HCT116 (cell line): ENCODE measurements around the gene SEPTIN8. TPM values are rescaled to one million over a fixed set of nuclear protein-coding genes. Genes with fewer than 3 reads are reported as not detected.

Source experiments
- ATAC-seq: fragments of 200-7000 bp; cut with Tn5 transposase; 2 replicates; pipeline ENCODE4 v1.9.1; 2020; ENCODE audit warnings: mild to moderate bottlenecking, moderate library complexity
- BruUV-seq: library from RNA; stranded (reverse); fragments of 400-500 nt; replicated peaks from 2 replicates; lab custom pipeline; 2021; lab: Mats Ljungman, UMichigan
- CTCF ChIA-PET: fragments of 300-600 bp; sonication (Branson Sonifier 250); formaldehyde crosslinking; loops from one replicate; lab custom pipeline; 2021; ENCODE audit warnings: antibody characterized with exemption; lab: Charles Lee
- POLR2A ChIA-PET: fragments of 300-600, 350-600 bp; sonication (Branson Sonifier 250); formaldehyde crosslinking; loops from one replicate; lab custom pipeline; 2021; ENCODE audit warnings: antibody characterized with exemption; lab: Charles Lee
- RAD21 ChIA-PET, 2 experiments: fragments of 300-600 bp; sonication (Branson Sonifier 250); formaldehyde crosslinking; loops; one replicate each; lab custom pipeline; 2023; ENCODE audit warnings: low total read pairs in 2 of 2; ENCODE audit not compliant: uncharacterized antibody in 2 of 2, unreplicated experiment in 2 of 2, low non-redundant PET in 1 of 2; lab: Charles Lee
- DNase-seq: peaks from one replicate; pipeline ENCODE4 v3.0.0-alpha.2; 2010; ENCODE audit warnings: low read depth, low spot score
- H2AFZ ChIP-seq: fragments of 200-600 bp; shearing (Covaris generic), sonication (generic); 2 replicates; pipeline ENCODE4 v1.6.1; 2017; ENCODE audit warnings: low read depth, mixed run types, mixed read lengths, antibody characterized with exemption, low read length; ENCODE audit not compliant: poor library complexity, severe bottlenecking
- H3K27ac ChIP-seq: 2 replicates; pipeline ENCODE4 v1.5.1; 2012; ENCODE audit warnings: low read depth, low read length
- H3K27me3 ChIP-seq: fragments of 200-600 bp; sonication (generic); 2 replicates; pipeline ENCODE4 v1.6.1; 2016; ENCODE audit warnings: mixed run types, low read length, mixed read lengths; ENCODE audit not compliant: insufficient read depth
- H3K36me3 ChIP-seq, 2 experiments: fragments of 200-500 bp in 1 of 2; fragments of 200-600 bp in 1 of 2; sonication (Bioruptor generic) in 1 of 2; sonication (generic) in 1 of 2; 2 replicates each; pipeline versions ENCODE4 v1.5.1 to v1.6.1; 2014 to 2016; ENCODE audit warnings: low read length in 2 of 2, inconsistent platforms in 1 of 2, mixed read lengths in 1 of 2, mixed run types in 1 of 2; ENCODE audit not compliant: insufficient read depth in 2 of 2, control insufficient read depth in 1 of 2
- H3K4me1 ChIP-seq, 2 experiments: fragments of 200-600 bp in 1 of 2; sonication (generic) in 1 of 2; 2 replicates each; pipeline versions ENCODE4 v1.5.1 to v1.6.1; 2012 to 2017; ENCODE audit warnings: low read length in 2 of 2, inconsistent platforms in 1 of 2, mild to moderate bottlenecking in 1 of 2, mixed read lengths in 1 of 2, mixed run types in 1 of 2, moderate library complexity in 1 of 2; ENCODE audit not compliant: insufficient read depth in 2 of 2, control insufficient read depth in 1 of 2
- H3K4me2 ChIP-seq: fragments of 200-600 bp; sonication (generic); 2 replicates; pipeline ENCODE4 v1.6.1; 2017; ENCODE audit warnings: mixed run types, low read length, mixed read lengths
- H3K4me3 ChIP-seq, 2 experiments: fragments of 200-600 bp in 1 of 2; sonication (generic) in 1 of 2; replicated peaks in 1 of 2; 2 replicates each; pipeline ENCODE4 v1.5.1; 2011 to 2016; ENCODE audit warnings: low read length in 2 of 2, control low read depth in 1 of 2, low read depth in 1 of 2, mild to moderate bottlenecking in 1 of 2, mixed read lengths in 1 of 2, mixed run types in 1 of 2
- H3K79me2 ChIP-seq: fragments of 200-600 bp; sonication (generic); 2 replicates; pipeline ENCODE4 v1.6.1; 2017; ENCODE audit warnings: mild to moderate bottlenecking, mixed run types, low read length, moderate library complexity, mixed read lengths; ENCODE audit not compliant: insufficient read depth
- H3K9ac ChIP-seq: fragments of 200-600 bp; sonication (generic); 2 replicates; pipeline ENCODE4 v1.6.1; 2016; ENCODE audit warnings: low read length, mixed read lengths
- H3K9me2 ChIP-seq: fragments of 200-600 bp; sonication (generic), shearing (Covaris generic); 2 replicates; pipeline ENCODE4 v1.6.1; 2017; ENCODE audit warnings: mixed run types, mild to moderate bottlenecking, moderate library complexity; ENCODE audit not compliant: insufficient read depth
- H3K9me3 ChIP-seq, 2 experiments: fragments of 200-500 bp in 1 of 2; fragments of 200-600 bp in 1 of 2; sonication (Bioruptor generic) in 1 of 2; sonication (generic) in 1 of 2; 2 replicates each; pipeline ENCODE4 v1.6.1; 2014 to 2017; ENCODE audit warnings: low read length in 2 of 2, mixed read lengths in 2 of 2, inconsistent platforms in 1 of 2, low read depth in 1 of 2, mild to moderate bottlenecking in 1 of 2, mixed run types in 1 of 2, moderate library complexity in 1 of 2; ENCODE audit not compliant: control insufficient read depth in 1 of 2, insufficient read depth in 1 of 2
- H4K20me1 ChIP-seq: fragments of 200-600 bp; sonication (generic), shearing (Covaris generic); 2 replicates; pipeline ENCODE4 v1.6.1; 2017; ENCODE audit warnings: mixed run types, mild to moderate bottlenecking, moderate library complexity; ENCODE audit not compliant: insufficient read depth
- CBX3 ChIP-seq: IDR thresholded peaks from 2 replicates; pipeline ENCODE4 v1.6.1; 2012; ENCODE audit warnings: low read depth
- CEBPB ChIP-seq: IDR thresholded peaks from 2 replicates; pipeline ENCODE4 v1.6.1; 2012; ENCODE audit warnings: low read depth
- JUND ChIP-seq: IDR thresholded peaks from 2 replicates; pipeline ENCODE4 v1.6.1; 2012
- POLR2A ChIP-seq: IDR thresholded peaks from 2 replicates; pipeline ENCODE4 v1.7.0; 2011; ENCODE audit warnings: borderline replicate concordance; ENCODE audit not compliant: insufficient read depth, insufficient read length; ENCODE audit errors: extremely low read depth
- RAD21 ChIP-seq: IDR thresholded peaks from 2 replicates; pipeline ENCODE4 v1.6.1; 2012; ENCODE audit warnings: low read depth, mild to moderate bottlenecking
- SIN3A ChIP-seq: IDR thresholded peaks from 2 replicates; pipeline ENCODE4 v1.6.1; 2012; ENCODE audit warnings: low read depth
- SRF ChIP-seq: IDR thresholded peaks from 2 replicates; pipeline ENCODE4 v1.6.1; 2012; ENCODE audit warnings: low read depth
- TCF7L2 ChIP-seq: IDR thresholded peaks from 2 replicates; pipeline ENCODE4 v1.7.0; 2011; ENCODE audit warnings: borderline replicate concordance, inconsistent platforms; ENCODE audit not compliant: insufficient read depth, insufficient read length; ENCODE audit errors: extremely low read depth
- YY1 ChIP-seq: IDR thresholded peaks from 2 replicates; pipeline ENCODE4 v1.6.1; 2011; ENCODE audit warnings: low read length, low read depth, moderate library complexity, mild to moderate bottlenecking; ENCODE audit not compliant: insufficient replicate concordance; ENCODE audit errors: extremely low read depth
- ZNF274 ChIP-seq: fragments of 200-500 bp; sonication (Bioruptor generic); IDR thresholded peaks from 2 replicates; pipeline ENCODE4 v1.6.1; 2014; ENCODE audit warnings: mild to moderate bottlenecking, low read depth, low read length, inconsistent platforms
- intact Hi-C: fragments of 100-400 bp; cut with micrococcal nuclease; formaldehyde crosslinking; loops from 2 replicates; pipeline ENCODE4 v1.10.0; 2022
- total RNA-seq: library from RNA; stranded (reverse); gene quantifications from one replicate; pipeline ENCODE4 v1.2.1, GENCODE V29; 2021; ENCODE audit not compliant: unreplicated experiment
- TF ChIP-seq, protein P1 (sequence below): IDR thresholded peaks from 2 replicates; pipeline ENCODE4 v1.6.1; 2011; ENCODE audit warnings: mild to moderate bottlenecking, low read length, moderate library complexity; ENCODE audit not compliant: insufficient replicate concordance; ENCODE audit errors: extremely low read depth
- TF ChIP-seq, protein P2 (sequence below): IDR thresholded peaks from 2 replicates; pipeline ENCODE4 v1.6.1; 2012
- TF ChIP-seq, protein P3 (sequence below): IDR thresholded peaks from 2 replicates; pipeline ENCODE4 v1.6.1; 2012; ENCODE audit warnings: low read depth
- TF ChIP-seq, protein P4 (sequence below), 3 experiments: fragments of 200-600 bp in 1 of 3; sonication (generic) in 1 of 3; IDR thresholded peaks in 2 of 3; conservative IDR thresholded peaks in 1 of 3; 2 replicates each; pipeline ENCODE4 v1.5.1; 2012 to 2017; ENCODE audit warnings: low read depth in 2 of 3, low read length in 2 of 3, antibody characterized with exemption in 1 of 3, borderline replicate concordance in 1 of 3, control low read depth in 1 of 3, mild to moderate bottlenecking in 1 of 3, mixed read lengths in 1 of 3, mixed run types in 1 of 3, moderate library complexity in 1 of 3; ENCODE audit not compliant: insufficient read depth in 1 of 3

SEPTIN8 gene
- total RNA-seq, 1 experiment from 2014 or later = 34.6 TPM

DNA sequence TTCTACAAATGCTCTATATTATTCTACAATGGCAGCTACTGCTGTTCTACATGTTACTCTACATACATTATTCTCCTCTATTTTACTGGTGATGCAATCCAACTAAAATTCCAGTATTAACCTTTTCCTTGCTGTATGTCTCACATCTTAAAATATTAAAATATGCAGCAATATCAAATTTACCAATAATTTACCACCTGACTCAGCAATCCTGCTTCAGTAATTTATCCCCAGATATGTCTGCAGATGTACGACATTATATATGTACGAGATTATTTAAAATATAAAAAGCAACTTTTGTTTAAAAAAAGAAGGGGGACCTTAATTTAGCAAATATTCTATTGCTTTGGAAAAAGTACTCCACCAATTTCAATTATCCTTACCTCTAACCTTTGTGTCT is 51.3 kb downstream of the SEPTIN8 start:
- 0 out of 2 replicates have a peak, but pooled peaks cover 5% of the 10 kb centered on the region for H4K20me1 ChIP-seq
- no peak overlapping the region for H3K4me3 ChIP-seq
- ChIA-PET POLR2A (no interaction called here), CTCF (no interaction called here), RAD21 (no interaction called here)
- intact Hi-C loops = no loop called here
- TF ChIP-seq CBX3 (no peak), SIN3A (no peak), YY1 (no peak), ZNF274 (no peak), CEBPB (no peak), TCF7L2 (no peak), SRF (no peak), RAD21 (no peak), JUND (no peak), POLR2A (no peak)
- TF ChIP-seq, protein P1, sequence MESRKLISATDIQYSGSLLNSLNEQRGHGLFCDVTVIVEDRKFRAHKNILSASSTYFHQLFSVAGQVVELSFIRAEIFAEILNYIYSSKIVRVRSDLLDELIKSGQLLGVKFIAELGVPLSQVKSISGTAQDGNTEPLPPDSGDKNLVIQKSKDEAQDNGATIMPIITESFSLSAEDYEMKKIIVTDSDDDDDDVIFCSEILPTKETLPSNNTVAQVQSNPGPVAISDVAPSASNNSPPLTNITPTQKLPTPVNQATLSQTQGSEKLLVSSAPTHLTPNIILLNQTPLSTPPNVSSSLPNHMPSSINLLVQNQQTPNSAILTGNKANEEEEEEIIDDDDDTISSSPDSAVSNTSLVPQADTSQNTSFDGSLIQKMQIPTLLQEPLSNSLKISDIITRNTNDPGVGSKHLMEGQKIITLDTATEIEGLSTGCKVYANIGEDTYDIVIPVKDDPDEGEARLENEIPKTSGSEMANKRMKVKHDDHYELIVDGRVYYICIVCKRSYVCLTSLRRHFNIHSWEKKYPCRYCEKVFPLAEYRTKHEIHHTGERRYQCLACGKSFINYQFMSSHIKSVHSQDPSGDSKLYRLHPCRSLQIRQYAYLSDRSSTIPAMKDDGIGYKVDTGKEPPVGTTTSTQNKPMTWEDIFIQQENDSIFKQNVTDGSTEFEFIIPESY = no peak
- TF ChIP-seq, protein P2, sequence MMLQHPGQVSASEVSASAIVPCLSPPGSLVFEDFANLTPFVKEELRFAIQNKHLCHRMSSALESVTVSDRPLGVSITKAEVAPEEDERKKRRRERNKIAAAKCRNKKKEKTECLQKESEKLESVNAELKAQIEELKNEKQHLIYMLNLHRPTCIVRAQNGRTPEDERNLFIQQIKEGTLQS = no peak
- TF ChIP-seq, protein P3, sequence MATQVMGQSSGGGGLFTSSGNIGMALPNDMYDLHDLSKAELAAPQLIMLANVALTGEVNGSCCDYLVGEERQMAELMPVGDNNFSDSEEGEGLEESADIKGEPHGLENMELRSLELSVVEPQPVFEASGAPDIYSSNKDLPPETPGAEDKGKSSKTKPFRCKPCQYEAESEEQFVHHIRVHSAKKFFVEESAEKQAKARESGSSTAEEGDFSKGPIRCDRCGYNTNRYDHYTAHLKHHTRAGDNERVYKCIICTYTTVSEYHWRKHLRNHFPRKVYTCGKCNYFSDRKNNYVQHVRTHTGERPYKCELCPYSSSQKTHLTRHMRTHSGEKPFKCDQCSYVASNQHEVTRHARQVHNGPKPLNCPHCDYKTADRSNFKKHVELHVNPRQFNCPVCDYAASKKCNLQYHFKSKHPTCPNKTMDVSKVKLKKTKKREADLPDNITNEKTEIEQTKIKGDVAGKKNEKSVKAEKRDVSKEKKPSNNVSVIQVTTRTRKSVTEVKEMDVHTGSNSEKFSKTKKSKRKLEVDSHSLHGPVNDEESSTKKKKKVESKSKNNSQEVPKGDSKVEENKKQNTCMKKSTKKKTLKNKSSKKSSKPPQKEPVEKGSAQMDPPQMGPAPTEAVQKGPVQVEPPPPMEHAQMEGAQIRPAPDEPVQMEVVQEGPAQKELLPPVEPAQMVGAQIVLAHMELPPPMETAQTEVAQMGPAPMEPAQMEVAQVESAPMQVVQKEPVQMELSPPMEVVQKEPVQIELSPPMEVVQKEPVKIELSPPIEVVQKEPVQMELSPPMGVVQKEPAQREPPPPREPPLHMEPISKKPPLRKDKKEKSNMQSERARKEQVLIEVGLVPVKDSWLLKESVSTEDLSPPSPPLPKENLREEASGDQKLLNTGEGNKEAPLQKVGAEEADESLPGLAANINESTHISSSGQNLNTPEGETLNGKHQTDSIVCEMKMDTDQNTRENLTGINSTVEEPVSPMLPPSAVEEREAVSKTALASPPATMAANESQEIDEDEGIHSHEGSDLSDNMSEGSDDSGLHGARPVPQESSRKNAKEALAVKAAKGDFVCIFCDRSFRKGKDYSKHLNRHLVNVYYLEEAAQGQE = no peak
- TF ChIP-seq, protein P4, sequence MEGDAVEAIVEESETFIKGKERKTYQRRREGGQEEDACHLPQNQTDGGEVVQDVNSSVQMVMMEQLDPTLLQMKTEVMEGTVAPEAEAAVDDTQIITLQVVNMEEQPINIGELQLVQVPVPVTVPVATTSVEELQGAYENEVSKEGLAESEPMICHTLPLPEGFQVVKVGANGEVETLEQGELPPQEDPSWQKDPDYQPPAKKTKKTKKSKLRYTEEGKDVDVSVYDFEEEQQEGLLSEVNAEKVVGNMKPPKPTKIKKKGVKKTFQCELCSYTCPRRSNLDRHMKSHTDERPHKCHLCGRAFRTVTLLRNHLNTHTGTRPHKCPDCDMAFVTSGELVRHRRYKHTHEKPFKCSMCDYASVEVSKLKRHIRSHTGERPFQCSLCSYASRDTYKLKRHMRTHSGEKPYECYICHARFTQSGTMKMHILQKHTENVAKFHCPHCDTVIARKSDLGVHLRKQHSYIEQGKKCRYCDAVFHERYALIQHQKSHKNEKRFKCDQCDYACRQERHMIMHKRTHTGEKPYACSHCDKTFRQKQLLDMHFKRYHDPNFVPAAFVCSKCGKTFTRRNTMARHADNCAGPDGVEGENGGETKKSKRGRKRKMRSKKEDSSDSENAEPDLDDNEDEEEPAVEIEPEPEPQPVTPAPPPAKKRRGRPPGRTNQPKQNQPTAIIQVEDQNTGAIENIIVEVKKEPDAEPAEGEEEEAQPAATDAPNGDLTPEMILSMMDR (IDR thresholded peaks at IDR 0.05 in 2 of 3, conservative IDR thresholded peaks at IDR 0.05 in 1 of 3; ENCODE audit: borderline replicate concordance in 1 of 3, insufficient read depth in 1 of 3, low read depth in 2 of 3, low read length in 2 of 3) = no peak
- H3K36me3 ChIP-seq = no peaks in the 10 kb centered on the region
- no peak overlapping the region for H3K4me2 ChIP-seq
- H3K9ac ChIP-seq = no peak overlapping the region
- BruUV-seq = no TSS peak
- H3K27ac ChIP-seq = no peak overlapping the region
- H2AFZ ChIP-seq = no peak overlapping the region
- no peaks in the 10 kb centered on the region for H3K27me3 ChIP-seq
- no peaks in the 10 kb centered on the region for H3K9me3 ChIP-seq
- ATAC-seq (no peak), DNase-seq (no peak)
- H3K9me2 ChIP-seq = no peaks in the 10 kb centered on the region
- no peaks in the 10 kb centered on the region for H3K79me2 ChIP-seq
- no peaks in the 10 kb centered on the region for H3K4me1 ChIP-seq
